Esophagus squamous epithelium (tissue), 4 donors: Measurements from ENCODE around the gene PACS2.

ENCODE experiments used
- CTCF ChIP-seq, 6 experiments: fragments of 450-650 bp in 4 of 6; fragments of 200-600 bp in 2 of 6; sonication (generic) in 2 of 6; IDR thresholded peaks; one replicate each; pipeline ENCODE4 v1.5.1; 2016 to 2019; ENCODE audit warnings: antibody characterized with exemption in 6 of 6, mild to moderate bottlenecking in 4 of 6, moderate library complexity in 4 of 6
- POLR2A ChIP-seq, 4 donors: fragments of 450-650 bp; IDR thresholded peaks; one replicate each; pipeline ENCODE4 v1.6.1; 2017; ENCODE audit warnings: antibody characterized with exemption in 4 of 4, mild to moderate bottlenecking in 4 of 4, moderate library complexity in 3 of 4

- TF ChIP-seq POLR2A (IDR thresholded peaks at IDR 0.05) (no peak), CTCF (IDR thresholded peaks at IDR 0.05) (no peak)
Measured at GRCh38 chr14:105431256-105431655, 116.7 kb downstream of the PACS2 start.
